Measurements from ENCODE around the gene AP5Z1. TPM values are rescaled to one million over a fixed set of nuclear protein-coding genes. Genes with fewer than 3 reads are reported as not detected.

Gene AP5Z1
- total RNA-seq, 1 donor from 2014 or later = 41.5 TPM

- H3K9me3 Mint-ChIP-seq = no peaks in the 10 kb centered on the region
- H3K4me3 Mint-ChIP-seq (ENCODE audit: low read depth) = peak overlapping the region; percentile 76
- no peaks in the 10 kb centered on the region for H3K27me3 Mint-ChIP-seq (ENCODE audit: low read depth)
- peaks cover 27% of the 10 kb centered on the region for H3K36me3 Mint-ChIP-seq (ENCODE audit: low read depth)
- peaks cover 38% of the 10 kb centered on the region for H3K4me1 Mint-ChIP-seq (ENCODE audit: low read depth)
- H3K27ac Mint-ChIP-seq = peak overlapping the region; percentile 85
- intact Hi-C loops (cut with micrococcal nuclease) = loop anchor here (1.0 kb wide), 1 partner anchor 7 kb away; no protein-coding TSS in a partner anchor
- DNase-seq (ENCODE audit: low spot score) = no peak
Measured at GRCh38 chr7:4738711-4739527, 36.5 kb upstream of the AP5Z1 start.

- H3K36me3 Mint-ChIP-seq (ENCODE audit: low read depth) = peaks cover 32% of the 10 kb centered on the region
- H3K4me1 Mint-ChIP-seq (ENCODE audit: low read depth) = peaks cover 41% of the 10 kb centered on the region
- no peaks in the 10 kb centered on the region for H3K9me3 Mint-ChIP-seq
- H3K4me3 Mint-ChIP-seq (ENCODE audit: low read depth) = peak overlapping the region; percentile 76
- no peak for DNase-seq (ENCODE audit: low spot score)
- H3K27me3 Mint-ChIP-seq (ENCODE audit: low read depth) = no peaks in the 10 kb centered on the region
- intact Hi-C loops (cut with micrococcal nuclease) = no loop called here
- peak overlapping the region; percentile 85 for H3K27ac Mint-ChIP-seq
Measured at GRCh38 chr7:4739528-4739992, 35.9 kb upstream of the AP5Z1 start.

- intact Hi-C loops (cut with micrococcal nuclease) = no loop called here
- Mint-ChIP-seq H3K4me1 (ENCODE audit: low read depth) (peaks cover 43% of the 10 kb centered on the region), H3K36me3 (ENCODE audit: low read depth) (peaks cover 33% of the 10 kb centered on the region), H3K27ac (no peak overlapping the region), H3K4me3 (ENCODE audit: low read depth) (no peak overlapping the region), H3K9me3 (no peaks in the 10 kb centered on the region), H3K27me3 (ENCODE audit: low read depth) (no peaks in the 10 kb centered on the region)
- no peak for DNase-seq (ENCODE audit: low spot score)
Measured at GRCh38 chr7:4740796-4741195, 34.6 kb upstream of the AP5Z1 start.

GRCh38 chr7:4742051-4742573 lies 33.3 kb upstream of the AP5Z1 start:
- Mint-ChIP-seq H3K27me3 (ENCODE audit: low read depth) (no peaks in the 10 kb centered on the region), H3K27ac (peak overlapping the region; percentile 61), H3K4me1 (ENCODE audit: low read depth) (peaks cover 50% of the 10 kb centered on the region), H3K4me3 (ENCODE audit: low read depth) (no peak overlapping the region), H3K9me3 (no peaks in the 10 kb centered on the region), H3K36me3 (ENCODE audit: low read depth) (peaks cover 40% of the 10 kb centered on the region)
- no peak for DNase-seq (ENCODE audit: low spot score)
- intact Hi-C loops (cut with micrococcal nuclease) = no loop called here

GRCh38 chr7:4742852-4743251 lies 32.6 kb upstream of the AP5Z1 start:
- Mint-ChIP-seq H3K27me3 (ENCODE audit: low read depth) (no peaks in the 10 kb centered on the region), H3K4me1 (ENCODE audit: low read depth) (peaks cover 52% of the 10 kb centered on the region), H3K36me3 (ENCODE audit: low read depth) (peaks cover 44% of the 10 kb centered on the region), H3K9me3 (no peaks in the 10 kb centered on the region), H3K4me3 (ENCODE audit: low read depth) (no peak overlapping the region), H3K27ac (peak overlapping the region; percentile 50)
- intact Hi-C loops (cut with micrococcal nuclease) = no loop called here
- no peak for DNase-seq (ENCODE audit: low spot score)

GRCh38 chr7:4744391-4745264 lies 30.8 kb upstream of the AP5Z1 start:
- H3K9me3 Mint-ChIP-seq = no peaks in the 10 kb centered on the region
- H3K27me3 Mint-ChIP-seq (ENCODE audit: low read depth) = no peaks in the 10 kb centered on the region
- intact Hi-C loops (cut with micrococcal nuclease) = loop anchor here (1.0 to 2.0 kb wide), 3 partner anchors 20 to 103 kb away; no protein-coding TSS in a partner anchor
- peaks cover 48% of the 10 kb centered on the region for H3K4me1 Mint-ChIP-seq (ENCODE audit: low read depth)
- peak overlapping the region; percentile 83 for H3K4me3 Mint-ChIP-seq (ENCODE audit: low read depth)
- peaks cover 55% of the 10 kb centered on the region for H3K36me3 Mint-ChIP-seq (ENCODE audit: low read depth)
- peak overlapping the region; percentile 95 for H3K27ac Mint-ChIP-seq
- DNase-seq (ENCODE audit: low spot score) = peak; percentile 76

- intact Hi-C loops (cut with micrococcal nuclease) = loop anchor here (1.0 to 2.0 kb wide), 2 partner anchors 21 to 104 kb away; no protein-coding TSS in a partner anchor
- peaks cover 53% of the 10 kb centered on the region for H3K36me3 Mint-ChIP-seq (ENCODE audit: low read depth)
- H3K27ac Mint-ChIP-seq = peak overlapping the region; percentile 95
- peak overlapping the region; percentile 83 for H3K4me3 Mint-ChIP-seq (ENCODE audit: low read depth)
- H3K4me1 Mint-ChIP-seq (ENCODE audit: low read depth) = peaks cover 44% of the 10 kb centered on the region
- no peaks in the 10 kb centered on the region for H3K9me3 Mint-ChIP-seq
- DNase-seq (ENCODE audit: low spot score) = no peak
- no peaks in the 10 kb centered on the region for H3K27me3 Mint-ChIP-seq (ENCODE audit: low read depth)
Measured at GRCh38 chr7:4745265-4745919, 30.0 kb upstream of the AP5Z1 start.

- DNase-seq (ENCODE audit: low spot score) = no peak
Measured at GRCh38 chr7:4745971-4746919, 29.2 kb upstream of the AP5Z1 start.

GRCh38 chr7:4747013-4747412 lies 28.4 kb upstream of the AP5Z1 start:
- H3K4me1 Mint-ChIP-seq (ENCODE audit: low read depth) = peaks cover 40% of the 10 kb centered on the region
- intact Hi-C loops (cut with micrococcal nuclease) = no loop called here
- H3K27ac Mint-ChIP-seq = peak overlapping the region; percentile 53
- no peak overlapping the region for H3K4me3 Mint-ChIP-seq (ENCODE audit: low read depth)
- no peaks in the 10 kb centered on the region for H3K27me3 Mint-ChIP-seq (ENCODE audit: low read depth)
- DNase-seq (ENCODE audit: low spot score) = no peak
- H3K36me3 Mint-ChIP-seq (ENCODE audit: low read depth) = peaks cover 45% of the 10 kb centered on the region
- no peaks in the 10 kb centered on the region for H3K9me3 Mint-ChIP-seq

More at GRCh38 chr7:4745971-4746919, 29.2 kb upstream of the AP5Z1 start:
- intact Hi-C loops (cut with micrococcal nuclease) = loop anchor here (1.0 to 2.0 kb wide), 4 partner anchors 8 to 105 kb away; partner anchors contain the start of gene AP5Z1
- H3K27me3 Mint-ChIP-seq (ENCODE audit: low read depth) = no peaks in the 10 kb centered on the region
- peak overlapping the region; percentile 95 for H3K27ac Mint-ChIP-seq
- H3K9me3 Mint-ChIP-seq = no peaks in the 10 kb centered on the region
- H3K4me3 Mint-ChIP-seq (ENCODE audit: low read depth) = peak overlapping the region; percentile 83
- H3K4me1 Mint-ChIP-seq (ENCODE audit: low read depth) = peaks cover 44% of the 10 kb centered on the region
- peaks cover 50% of the 10 kb centered on the region for H3K36me3 Mint-ChIP-seq (ENCODE audit: low read depth)

GRCh38 chr7:4747746-4748145 lies 27.7 kb upstream of the AP5Z1 start:
- no peak for DNase-seq (ENCODE audit: low spot score)
- Mint-ChIP-seq H3K9me3 (no peaks in the 10 kb centered on the region), H3K36me3 (ENCODE audit: low read depth) (peaks cover 39% of the 10 kb centered on the region), H3K4me3 (ENCODE audit: low read depth) (no peak overlapping the region), H3K4me1 (ENCODE audit: low read depth) (peaks cover 41% of the 10 kb centered on the region), H3K27ac (peak overlapping the region; percentile 21), H3K27me3 (ENCODE audit: low read depth) (no peaks in the 10 kb centered on the region)
- intact Hi-C loops (cut with micrococcal nuclease) = no loop called here

GRCh38 chr7:4748231-4748681 lies 27.2 kb upstream of the AP5Z1 start:
- no peak for DNase-seq (ENCODE audit: low spot score)
- Mint-ChIP-seq H3K36me3 (ENCODE audit: low read depth) (peaks cover 38% of the 10 kb centered on the region), H3K27ac (peak overlapping the region; percentile 21), H3K27me3 (ENCODE audit: low read depth) (no peaks in the 10 kb centered on the region), H3K4me3 (ENCODE audit: low read depth) (peak overlapping the region; percentile 9), H3K4me1 (ENCODE audit: low read depth) (peaks cover 44% of the 10 kb centered on the region), H3K9me3 (no peaks in the 10 kb centered on the region)
- intact Hi-C loops (cut with micrococcal nuclease) = no loop called here

Data from activated T-helper 2 cell treated with anti-CD3 and anti-CD28 coated beads, Interferon-gamma antibody, Interleukin-2, Interleukin-4, amounts not matched to agents 10 μg/mL and 5 μg/mL and 100 μg/mL, durations not matched to agents 14 hours and 24 hours and 36 hours (primary cell).